ENCODE measurements around the gene PTPRD.

GRCh38 chr9:8429157-8429556 lies 2183.6 kb downstream of the PTPRD start:
- TF ChIP-seq CTCF (IDR thresholded peaks at IDR 0.05) (no peak), EZH2 (IDR thresholded peaks at IDR 0.05; ENCODE audit: borderline replicate concordance, insufficient read depth, low read depth, low read length, poor library complexity, severe bottlenecking) (no peak)

All from B cell (primary cell).